H1 (cell line): ENCODE measurements around the gene CSF2. TPM values are rescaled to one million over a fixed set of nuclear protein-coding genes. Genes with fewer than 3 reads are reported as not detected.

Experiments
- CTCF ChIA-PET: fragments of 300-600 bp; sonication (Branson Sonifier 250); formaldehyde crosslinking; loops from one replicate; lab custom pipeline; 2021; ENCODE audit not compliant: partially characterized antibody; lab: Charles Lee
- POLR2A ChIA-PET: fragments of 300-600 bp; sonication (Branson Sonifier 250); formaldehyde crosslinking; loops from one replicate; lab custom pipeline; 2021; ENCODE audit warnings: inconsistent platforms; ENCODE audit not compliant: partially characterized antibody; lab: Charles Lee
- DNase-seq, 2 experiments: peaks; one replicate each; pipeline versions ENCODE4 v3.0.0 to v3.0.0-alpha.2; 2010 to 2022; ENCODE audit warnings: low spot score in 2 of 2, low read depth in 1 of 2, mixed read lengths in 1 of 2
- FAIRE-seq: peaks from 2 replicates; lab custom pipeline; 2011; peaks lifted over from hg19 to GRCh38; lab: Jason Lieb, UNC
- H2AFZ ChIP-seq: 2 replicates; pipeline ENCODE4 v1.8.1; 2012; ENCODE audit warnings: low read length, inconsistent platforms
- H2AK5ac ChIP-seq: 2 replicates; pipeline ENCODE4 v1.6.1; 2013; ENCODE audit warnings: low read depth, low read length
- H2BK120ac ChIP-seq: replicated peaks from 2 replicates; pipeline ENCODE3; 2013; ENCODE audit warnings: low read depth, low read length, inconsistent platforms
- H2BK12ac ChIP-seq: 2 replicates; pipeline ENCODE4 v1.6.1; 2013; ENCODE audit warnings: low read depth, low read length
- H2BK15ac ChIP-seq: 2 replicates; pipeline ENCODE4 v1.6.1; 2013; ENCODE audit warnings: low read length
- H2BK20ac ChIP-seq: 2 replicates; pipeline ENCODE4 v1.6.1; 2013; ENCODE audit warnings: low read length
- H2BK5ac ChIP-seq: 2 replicates; pipeline ENCODE4 v1.6.1; 2013; ENCODE audit warnings: low read depth, low read length
- H3K14ac ChIP-seq: 2 replicates; pipeline ENCODE4 v1.6.1; 2013; ENCODE audit warnings: inconsistent platforms; ENCODE audit not compliant: insufficient read length
- H3K18ac ChIP-seq: 2 replicates; pipeline ENCODE4 v1.6.1; 2013; ENCODE audit warnings: low read length; ENCODE audit errors: extremely low read depth
- H3K23ac ChIP-seq: 2 replicates; pipeline ENCODE4 v1.6.1; 2013; ENCODE audit warnings: inconsistent platforms; ENCODE audit not compliant: insufficient read length
- H3K23me2 ChIP-seq: 2 replicates; pipeline ENCODE4 v1.6.1; 2013; ENCODE audit warnings: low read depth, low read length
- H3K27ac ChIP-seq: 2 replicates; pipeline ENCODE4 v1.6.1; 2011; ENCODE audit warnings: low read depth, low read length, inconsistent platforms
- H3K27me3 ChIP-seq, 4 experiments: replicated peaks in 1 of 4; 1 replicate in 1 of 4; 2 replicates in 3 of 4; pipeline versions ENCODE4 v1.6.1 to v1.8.1; 2011 to 2013; ENCODE audit warnings: low read length in 3 of 4, mild to moderate bottlenecking in 3 of 4, inconsistent platforms in 2 of 4, mixed read lengths in 2 of 4, moderate library complexity in 1 of 4; ENCODE audit not compliant: control insufficient read depth in 3 of 4, insufficient read depth in 3 of 4; ENCODE audit errors: extremely low read depth in 1 of 4
- H3K36me3 ChIP-seq, 4 experiments: 2 replicates each; pipeline versions ENCODE4 v1.6.1 to v1.8.1; 2011 to 2013; ENCODE audit warnings: mild to moderate bottlenecking in 4 of 4, low read length in 3 of 4, moderate library complexity in 2 of 4, control low read depth in 1 of 4, inconsistent platforms in 1 of 4; ENCODE audit not compliant: insufficient read depth in 4 of 4, control insufficient read depth in 2 of 4
- H3K4ac ChIP-seq: replicated peaks from 2 replicates; pipeline ENCODE3; 2013; ENCODE audit warnings: low read length, low read depth, mixed read lengths, inconsistent platforms; ENCODE audit not compliant: insufficient read length
- H3K4me1 ChIP-seq, 4 experiments: replicated peaks in 1 of 4; 1 replicate in 1 of 4; 2 replicates in 3 of 4; pipeline versions ENCODE4 v1.6.1 to v1.8.1; 2011 to 2013; ENCODE audit warnings: low read length in 3 of 4, inconsistent platforms in 2 of 4, mixed read lengths in 1 of 4; ENCODE audit not compliant: insufficient read depth in 4 of 4, control insufficient read depth in 3 of 4
- H3K4me2 ChIP-seq, 2 experiments: 2 replicates each; pipeline versions ENCODE4 v1.6.1 to v1.8.1; 2011 to 2013; ENCODE audit warnings: low read depth in 2 of 2, low read length in 2 of 2, control low read depth in 1 of 2, inconsistent platforms in 1 of 2, mild to moderate bottlenecking in 1 of 2; ENCODE audit not compliant: insufficient read depth in 1 of 2
- H3K4me3 ChIP-seq, 4 experiments: fragments of 200-600, 300-600 bp in 1 of 4; sonication (generic), shearing (Covaris generic), sonication (Bioruptor Twin) in 1 of 4; 2 replicates each; pipeline versions ENCODE4 v1.5.1 to v1.8.1; 2011 to 2016; ENCODE audit warnings: low read length in 4 of 4, low read depth in 3 of 4, control low read depth in 2 of 4, inconsistent platforms in 2 of 4, mild to moderate bottlenecking in 2 of 4, mixed read lengths in 1 of 4, moderate library complexity in 1 of 4; ENCODE audit not compliant: insufficient read depth in 2 of 4; ENCODE audit errors: extremely low read depth in 1 of 4
- H3K56ac ChIP-seq: replicated peaks from 2 replicates; pipeline ENCODE3; 2013; ENCODE audit warnings: low read depth, mild to moderate bottlenecking, mixed read lengths, low read length, inconsistent platforms; ENCODE audit not compliant: insufficient read length
- H3K79me1 ChIP-seq: 2 replicates; pipeline ENCODE4 v1.6.1; 2013; ENCODE audit warnings: low read depth, low read length, control low read depth
- H3K79me2 ChIP-seq, 2 experiments: 2 replicates each; pipeline versions ENCODE4 v1.6.1 to v1.8.1; 2012 to 2013; ENCODE audit warnings: low read length in 2 of 2, mild to moderate bottlenecking in 2 of 2, inconsistent platforms in 1 of 2; ENCODE audit not compliant: insufficient read depth in 2 of 2, control insufficient read depth in 1 of 2
- H3K9ac ChIP-seq, 4 experiments: replicated peaks in 1 of 4; 1 replicate in 1 of 4; 2 replicates in 3 of 4; pipeline versions ENCODE4 v1.6.1 to v1.8.1; 2011 to 2013; ENCODE audit warnings: low read depth in 3 of 4, low read length in 3 of 4, control low read depth in 2 of 4, mild to moderate bottlenecking in 2 of 4, moderate library complexity in 2 of 4, inconsistent platforms in 1 of 4; ENCODE audit errors: extremely low read depth in 1 of 4
- H3K9me3 ChIP-seq, 2 experiments: 2 replicates each; pipeline versions ENCODE4 v1.6.1 to v1.8.1; 2012 to 2013; ENCODE audit warnings: mild to moderate bottlenecking in 2 of 2, moderate library complexity in 2 of 2, control low read depth in 1 of 2, inconsistent platforms in 1 of 2, low read depth in 1 of 2, low read length in 1 of 2, mixed read lengths in 1 of 2; ENCODE audit not compliant: insufficient read depth in 2 of 2
- H4K20me1 ChIP-seq, 2 experiments: replicated peaks in 1 of 2; 2 replicates each; pipeline versions ENCODE3 to v1.8.1; 2011 to 2013; ENCODE audit warnings: inconsistent platforms in 2 of 2, low read length in 2 of 2, mild to moderate bottlenecking in 1 of 2; ENCODE audit not compliant: insufficient read depth in 2 of 2, control insufficient read depth in 1 of 2
- H4K5ac ChIP-seq: 2 replicates; pipeline ENCODE4 v1.6.1; 2013; ENCODE audit warnings: low read length, low read depth, mixed read lengths, inconsistent platforms; ENCODE audit not compliant: insufficient read length
- H4K8ac ChIP-seq: 2 replicates; pipeline ENCODE4 v1.8.0; 2013; ENCODE audit warnings: mild to moderate bottlenecking, moderate library complexity, low read length, inconsistent platforms; ENCODE audit not compliant: insufficient read depth; ENCODE audit errors: extremely low read depth
- H4K91ac ChIP-seq: replicated peaks from 2 replicates; pipeline ENCODE3; 2013; ENCODE audit warnings: low read length, mixed read lengths, inconsistent platforms; ENCODE audit not compliant: insufficient read length
- EZH2 ChIP-seq: fragments of 200-600 bp; sonication (generic); IDR thresholded peaks from 2 replicates; pipeline ENCODE4 v1.7.1; 2012; ENCODE audit warnings: low read depth, mild to moderate bottlenecking, moderate library complexity, low read length, inconsistent platforms; ENCODE audit not compliant: severe bottlenecking
- GTF2F1 ChIP-seq: IDR thresholded peaks from 2 replicates; pipeline ENCODE4 v1.6.1; 2012; ENCODE audit warnings: low read depth, low read length, improper control_type of control experiment, borderline replicate concordance
- KDM4A ChIP-seq: IDR thresholded peaks from one replicate; pipeline ENCODE4 v1.7.1; 2012; ENCODE audit warnings: low read depth, mild to moderate bottlenecking, moderate library complexity, low read length, inconsistent platforms; ENCODE audit not compliant: severe bottlenecking
- NRF1 ChIP-seq: IDR thresholded peaks from 2 replicates; pipeline ENCODE4 v1.6.1; 2011; ENCODE audit warnings: mild to moderate bottlenecking, low read depth, low read length, improper control_type of control experiment
- POLR2A ChIP-seq, 2 experiments: IDR thresholded peaks; 1 replicate in 1 of 2; 2 replicates in 1 of 2; pipeline ENCODE4 v1.6.1; 2011; ENCODE audit warnings: low read depth in 2 of 2, low read length in 2 of 2, mild to moderate bottlenecking in 2 of 2; ENCODE audit errors: control extremely low read depth in 1 of 2
- RXRA ChIP-seq: IDR thresholded peaks from 2 replicates; pipeline ENCODE4 v1.6.1; 2011; ENCODE audit warnings: low read depth, mild to moderate bottlenecking, low read length, moderate library complexity; ENCODE audit not compliant: insufficient read depth
- SIN3A ChIP-seq, 2 experiments: IDR thresholded peaks in 1 of 2; conservative IDR thresholded peaks in 1 of 2; 2 replicates each; pipeline ENCODE4 v1.6.1; 2011 to 2012; ENCODE audit warnings: low read length in 2 of 2, improper control_type of control experiment in 1 of 2, low read depth in 1 of 2, mild to moderate bottlenecking in 1 of 2
- TCF12 ChIP-seq: IDR thresholded peaks from 2 replicates; pipeline ENCODE4 v1.6.1; 2011; ENCODE audit warnings: low read depth, mild to moderate bottlenecking, low read length
- USF2 ChIP-seq: IDR thresholded peaks from 2 replicates; pipeline ENCODE4 v1.6.1; 2011; ENCODE audit warnings: low read length, improper control_type of control experiment
- YY1 ChIP-seq: IDR thresholded peaks from 2 replicates; pipeline ENCODE4 v1.6.1; 2011; ENCODE audit warnings: low read depth, mild to moderate bottlenecking, low read length
- ZNF274 ChIP-seq: IDR thresholded peaks from 2 replicates; pipeline ENCODE4 v1.7.0; 2012; ENCODE audit warnings: low read length, borderline replicate concordance; ENCODE audit errors: extremely low read depth
- WGBS, 2 experiments: shearing (Covaris generic) in 1 of 2; methylation state at CpG; one replicate each; pipeline versions ENCODE4 v1.1.6 to v1.1.7; 2013 to 2015; ENCODE audit warnings: low lambda C conversion rate in 2 of 2, mixed read lengths in 2 of 2, inconsistent platforms in 1 of 2, low coverage in 1 of 2, missing lambda C conversion rate in 1 of 2; ENCODE audit not compliant: insufficient replicate concordance in 2 of 2, insufficient coverage in 1 of 2, insufficient read length in 1 of 2; ENCODE audit errors: extremely low coverage in 1 of 2, missing lambda C conversion rate in 1 of 2; 5-methylcytosine and 5-hydroxymethylcytosine counted together
- polyA plus RNA-seq, 7 experiments: library from polyadenylated mRNA; depleted of rRNA in 3 of 7; stranded (reverse) in 5 of 7; unstranded in 2 of 7; fragments of >200 nt in 5 of 7; fragments of 200-250 nt in 2 of 7; gene quantifications; 1 replicate in 5 of 7; 2 replicates in 1 of 7; 4 replicates in 1 of 7; pipeline versions ENCODE4 v1.2.1 to v1.2.3, GENCODE V29; 2011 to 2013; ENCODE audit warnings: missing spikeins in 2 of 7, mixed read lengths in 2 of 7
- total RNA-seq: library from RNA; stranded (reverse); fragmentation: NEBNext Ultra II Directional; extraction: Animal tissue kit (Norgen Biotek cat#: 25700); gene quantifications from 2 replicates; pipeline ENCODE4 v1.2.1, GENCODE V29; 2021

CSF2 gene
- total and polyA plus RNA-seq, 2 of the 8 experiments (the other 6 are each of a cell fraction or from before 2014, with no cell fraction given) = not detected

GRCh38 chr5:132098151-132098594 is 24.6 kb downstream of the CSF2 start:
- no peaks in the 10 kb centered on the region for H4K20me1 ChIP-seq
- ChIA-PET POLR2A (no interaction called here), CTCF (interaction anchor here (1.0 kb wide), 1 partner anchor 16 kb away, joined by 4 read pairs; no protein-coding TSS in a partner anchor)
- no peaks in the 10 kb centered on the region for H3K23me2 ChIP-seq
- no peak overlapping the region for H3K18ac ChIP-seq
- H2BK20ac ChIP-seq = no peak overlapping the region
- no peak overlapping the region for H3K56ac ChIP-seq
- H2BK15ac ChIP-seq = no peak overlapping the region
- no peaks in the 10 kb centered on the region for H3K79me2 ChIP-seq
- H2BK5ac ChIP-seq = no peak overlapping the region
- no peak overlapping the region for H3K9ac ChIP-seq
- H3K4me1 ChIP-seq = no peaks in the 10 kb centered on the region
- H3K4ac ChIP-seq = no peak overlapping the region
- H3K79me1 ChIP-seq = no peaks in the 10 kb centered on the region
- H2BK12ac ChIP-seq = no peak overlapping the region
- no peak overlapping the region for H2AFZ ChIP-seq
- no peak overlapping the region for H4K5ac ChIP-seq
- 91% methylated on average over 5 of the region's 5 CpGs; no CpG with 5 or more reads in 1 of the 2 experiments for WGBS, 2 experiments
- DNase-seq = no peak
- H4K8ac ChIP-seq = no peak overlapping the region
- H2BK120ac ChIP-seq = no peak overlapping the region
- no peak overlapping the region for H3K4me2 ChIP-seq
- no peaks in the 10 kb centered on the region for H3K36me3 ChIP-seq
- no peak overlapping the region for H4K91ac ChIP-seq
- FAIRE-seq = no peak
- no peak overlapping the region for H2AK5ac ChIP-seq
- no peak overlapping the region for H3K27ac ChIP-seq
- H3K27me3 ChIP-seq = no peaks in the 10 kb centered on the region
- no peak overlapping the region for H3K23ac ChIP-seq
- H3K14ac ChIP-seq = no peak overlapping the region
- no peak for TF ChIP-seq YY1
- no peak for TF ChIP-seq USF2
- no peak for TF ChIP-seq ZNF274
- no peak for TF ChIP-seq SIN3A (conservative IDR thresholded peaks at IDR 0.05 in 1 of 2, IDR thresholded peaks at IDR 0.05 in 1 of 2; ENCODE audit: low read depth in 1 of 2, low read length in 2 of 2)
- no peak for TF ChIP-seq KDM4A
- no peak for TF ChIP-seq NRF1
- no peak for TF ChIP-seq GTF2F1
- no peak for TF ChIP-seq POLR2A (IDR thresholded peaks at IDR 0.05; ENCODE audit: control extremely low read depth in 1 of 2, low read depth in 2 of 2, low read length in 2 of 2)
- no peak for TF ChIP-seq EZH2
- TF ChIP-seq RXRA = no peak
- no peak for TF ChIP-seq TCF12
- H3K9me3 ChIP-seq = no peaks in the 10 kb centered on the region
- no peak overlapping the region for H3K4me3 ChIP-seq
